ENCODE results near the gene ZSCAN5A. TPM values are rescaled to one million over a fixed set of nuclear protein-coding genes. Genes with fewer than 3 reads are reported as not detected.
"Not testable (repeated sequence)": the region's sequence is repeated elsewhere in the genome, so short reads cannot be mapped to it uniquely, and the experiment has no call there.

Gene ZSCAN5A
- total RNA-seq, 1 experiment from 2014 or later, result 17.5 TPM

GRCh38 chr19:56315077-56315828 is 614 bp upstream of the ZSCAN5A start:
- peak; percentile 98 for DNase-seq (ENCODE audit: low read depth)

DNA sequence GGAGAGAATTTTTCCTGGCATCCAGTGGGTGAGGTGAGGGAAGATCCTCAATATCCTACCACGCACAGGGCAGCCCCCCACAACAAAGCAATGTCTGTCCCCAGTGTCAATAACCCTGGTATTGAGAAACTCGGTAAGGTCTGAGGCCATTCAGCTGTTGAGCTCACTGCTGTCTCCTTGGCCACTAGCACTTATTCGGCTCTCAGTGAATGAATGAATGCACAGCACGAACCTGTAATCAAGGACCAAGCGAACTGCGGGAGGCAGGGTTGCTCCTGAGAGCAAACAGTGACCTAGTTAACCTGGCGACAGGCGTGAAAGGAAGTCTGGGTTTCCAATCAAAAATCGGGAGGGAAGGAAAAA is 640 bp downstream of the ZSCAN5A start:
- no peak for DNase-seq (ENCODE audit: low read depth)

GRCh38 chr19:56312787-56313657 is 1.6 kb downstream of the ZSCAN5A start:
- DNase-seq (ENCODE audit: low read depth), result no peak

DNA sequence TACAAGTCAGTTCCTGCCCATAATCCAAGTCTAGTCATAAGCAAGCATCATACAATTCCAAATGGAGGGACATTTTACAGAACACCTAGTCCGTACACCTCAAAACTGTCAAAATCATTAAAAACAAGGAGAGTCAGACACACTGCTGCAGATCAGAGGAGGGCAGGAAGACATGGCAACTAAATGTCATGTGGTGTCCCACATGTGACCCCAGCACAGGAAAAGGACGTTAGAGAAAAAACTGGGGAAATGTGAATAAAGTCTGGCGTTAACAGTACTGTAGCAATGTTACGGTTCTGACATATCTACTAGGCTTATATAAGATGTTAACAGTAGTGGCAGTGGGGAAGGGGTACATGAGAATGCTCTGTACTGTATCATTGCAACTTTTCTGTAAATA is 2.3 kb downstream of the ZSCAN5A start:
- DNase-seq (ENCODE audit: low read depth), result no peak

DNA sequence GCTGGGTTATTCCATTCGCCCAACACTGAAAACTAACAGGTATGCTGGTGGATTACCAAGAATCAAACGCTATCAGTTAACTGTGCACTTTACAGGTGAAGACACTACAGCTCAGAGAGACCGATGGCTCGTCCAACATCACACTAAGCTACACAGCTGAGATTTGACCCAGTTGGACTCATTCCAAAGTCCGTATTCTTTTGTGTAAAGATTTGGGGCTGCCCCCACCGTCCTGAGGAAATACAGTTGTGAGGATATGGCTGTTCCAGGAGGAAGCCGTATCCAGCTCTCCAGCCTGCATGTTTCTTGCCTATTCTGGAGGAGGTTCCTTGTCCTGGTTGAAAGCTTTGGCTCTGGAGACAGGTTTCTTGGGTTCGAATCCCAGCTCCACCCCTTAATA is 4.2 kb downstream of the ZSCAN5A start:
- no peak for DNase-seq (ENCODE audit: low read depth)

- peak; percentile 60 for DNase-seq (ENCODE audit: low read depth)
These were observed 5.0 kb downstream of the ZSCAN5A start for GRCh38 chr19:56309511-56310185.

DNA sequence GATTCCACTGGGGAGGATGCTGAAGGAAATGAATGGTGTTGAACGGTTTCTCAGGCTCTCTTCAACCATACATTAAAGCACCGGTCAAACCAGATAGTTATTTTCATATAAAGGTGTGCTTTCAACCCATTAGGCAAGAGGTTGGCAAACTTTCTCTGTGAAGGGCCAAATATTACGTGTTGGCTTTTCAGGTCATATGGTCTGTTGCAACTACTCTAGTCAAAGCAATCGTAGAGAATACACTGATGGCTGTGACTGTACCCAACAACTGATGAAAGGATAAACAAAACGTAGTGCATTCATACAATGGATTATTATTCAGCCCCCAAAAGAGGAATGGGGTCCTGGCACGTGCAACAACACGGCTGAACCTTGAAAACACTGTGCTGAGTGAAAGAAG is 5.8 kb downstream of the ZSCAN5A start:
- DNase-seq (ENCODE audit: low read depth), result no peak

DNA sequence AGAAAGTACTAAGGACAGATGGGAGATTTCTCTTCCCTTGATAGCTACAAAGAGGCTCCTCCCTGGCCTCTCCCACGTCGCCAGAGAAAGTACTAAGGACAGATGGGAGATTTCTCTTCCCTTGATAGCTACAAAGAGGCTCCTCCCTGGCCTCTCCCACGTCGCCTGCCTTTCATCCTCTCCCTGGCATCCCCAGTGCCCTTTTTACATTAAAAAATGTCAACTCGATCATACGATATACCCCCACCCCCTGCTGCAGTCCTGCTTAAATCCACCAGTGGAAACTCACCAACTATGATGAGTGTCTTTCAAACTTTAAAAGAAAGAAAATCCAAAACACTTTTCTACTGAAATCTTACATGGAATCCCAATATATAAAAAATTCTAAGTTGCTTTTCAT is 7.6 kb downstream of the ZSCAN5A start:
- not testable (repeated sequence) for DNase-seq (ENCODE audit: low read depth)

DNA sequence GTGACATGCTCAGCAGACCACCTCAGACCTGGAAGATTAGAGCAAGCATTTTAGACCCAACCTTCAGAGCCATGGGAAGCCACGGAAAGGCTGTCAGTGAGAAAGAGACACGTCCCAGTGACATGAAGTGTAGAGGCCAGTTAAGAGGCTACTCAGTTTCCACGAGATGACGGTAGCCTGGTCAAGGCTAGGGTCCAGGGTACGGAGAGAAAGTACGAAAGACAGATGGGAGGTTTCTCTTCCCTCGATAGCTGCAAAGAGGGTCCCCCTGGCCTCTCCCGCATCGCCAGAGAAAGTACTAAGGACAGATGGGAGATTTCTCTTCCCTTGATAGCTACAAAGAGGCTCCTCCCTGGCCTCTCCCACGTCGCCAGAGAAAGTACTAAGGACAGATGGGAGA is 8.6 kb downstream of the ZSCAN5A start:
- DNase-seq (ENCODE audit: low read depth), result no peak

DNA sequence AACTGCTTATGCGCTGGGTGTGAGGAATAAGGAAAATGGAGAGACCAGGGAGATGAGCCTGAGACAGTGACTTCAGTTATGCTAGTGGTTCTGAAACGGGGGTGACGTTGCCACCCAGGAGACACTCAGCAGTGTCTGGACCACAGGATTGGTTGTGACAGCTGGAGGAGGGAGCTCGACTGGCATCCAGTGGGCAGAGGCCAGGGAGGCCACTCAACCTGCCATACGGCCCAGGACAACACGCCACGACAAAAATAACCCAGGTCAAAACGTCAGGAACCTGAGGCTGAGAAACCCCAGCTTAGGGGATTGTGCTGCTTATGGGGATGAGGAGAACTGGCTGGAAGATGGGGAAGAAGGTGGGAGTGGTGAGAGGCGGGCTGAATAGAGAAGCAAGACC is 10.4 kb downstream of the ZSCAN5A start:
- no peak for DNase-seq (ENCODE audit: low read depth)

DNA sequence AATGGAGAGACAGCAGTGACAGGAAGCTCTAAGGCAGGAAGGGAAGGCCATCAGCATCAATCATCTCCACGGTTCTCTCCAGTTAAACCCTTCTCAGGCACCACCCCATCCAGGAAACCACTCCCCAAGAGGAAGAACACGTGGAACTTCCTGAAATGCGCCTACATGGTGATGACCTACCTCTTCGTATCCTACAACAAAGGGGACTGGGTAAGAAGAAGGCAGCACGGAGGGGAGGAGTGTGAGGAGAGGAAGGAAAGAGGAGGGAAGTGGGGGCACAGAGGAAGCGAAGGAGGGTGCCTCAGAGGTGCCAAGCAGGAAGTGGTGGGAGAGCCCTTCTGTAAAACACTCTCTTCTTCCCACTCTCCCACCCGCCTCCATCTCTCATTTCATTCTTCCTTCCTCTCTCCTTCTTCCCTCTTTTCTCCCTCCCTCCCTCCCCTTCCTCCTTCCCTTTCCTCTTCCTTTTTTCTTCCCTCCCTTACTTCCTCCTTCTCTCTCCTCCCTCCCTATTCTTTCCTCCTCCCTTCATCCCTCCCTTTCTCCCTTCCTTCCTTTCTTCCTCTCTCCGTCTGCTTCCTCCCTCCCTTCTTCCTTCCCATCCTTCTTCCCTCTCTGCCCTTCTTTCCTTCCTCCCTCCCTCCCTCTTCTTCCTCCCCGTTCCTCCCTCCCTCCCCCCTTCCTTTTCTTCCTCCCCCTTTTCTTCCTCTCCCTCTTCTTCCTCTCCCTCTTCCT is 12.6 kb downstream of the ZSCAN5A start:
- no peak for DNase-seq (ENCODE audit: low read depth)

DNA sequence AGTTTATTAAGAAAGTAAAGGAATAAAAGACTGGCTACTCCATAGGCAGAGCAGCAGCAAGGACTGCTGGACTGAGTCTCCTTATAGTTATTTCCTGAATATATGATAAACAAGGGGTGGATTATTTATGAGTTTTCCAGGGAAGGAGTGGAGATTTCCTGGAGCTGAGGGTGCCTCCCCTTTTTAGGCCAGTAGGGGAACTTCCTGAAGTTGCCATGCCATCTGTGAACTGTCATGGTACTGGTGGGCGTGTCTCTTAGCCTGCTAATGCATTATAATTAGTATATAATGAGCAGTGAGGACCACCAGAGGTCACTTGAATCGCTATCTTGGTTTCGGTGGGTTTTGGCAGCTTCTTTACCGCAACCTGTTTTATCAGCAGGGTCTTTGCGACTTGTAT is 13.5 kb downstream of the ZSCAN5A start:
- peak; percentile 11 for DNase-seq (ENCODE audit: low read depth)

GRCh38 chr19:56299688-56300087 is 15.0 kb downstream of the ZSCAN5A start:
- DNase-seq (ENCODE audit: low read depth), result no peak

GRCh38 chr19:56297010-56297409 is 17.6 kb downstream of the ZSCAN5A start:
- no peak for DNase-seq (ENCODE audit: low read depth)

DNA sequence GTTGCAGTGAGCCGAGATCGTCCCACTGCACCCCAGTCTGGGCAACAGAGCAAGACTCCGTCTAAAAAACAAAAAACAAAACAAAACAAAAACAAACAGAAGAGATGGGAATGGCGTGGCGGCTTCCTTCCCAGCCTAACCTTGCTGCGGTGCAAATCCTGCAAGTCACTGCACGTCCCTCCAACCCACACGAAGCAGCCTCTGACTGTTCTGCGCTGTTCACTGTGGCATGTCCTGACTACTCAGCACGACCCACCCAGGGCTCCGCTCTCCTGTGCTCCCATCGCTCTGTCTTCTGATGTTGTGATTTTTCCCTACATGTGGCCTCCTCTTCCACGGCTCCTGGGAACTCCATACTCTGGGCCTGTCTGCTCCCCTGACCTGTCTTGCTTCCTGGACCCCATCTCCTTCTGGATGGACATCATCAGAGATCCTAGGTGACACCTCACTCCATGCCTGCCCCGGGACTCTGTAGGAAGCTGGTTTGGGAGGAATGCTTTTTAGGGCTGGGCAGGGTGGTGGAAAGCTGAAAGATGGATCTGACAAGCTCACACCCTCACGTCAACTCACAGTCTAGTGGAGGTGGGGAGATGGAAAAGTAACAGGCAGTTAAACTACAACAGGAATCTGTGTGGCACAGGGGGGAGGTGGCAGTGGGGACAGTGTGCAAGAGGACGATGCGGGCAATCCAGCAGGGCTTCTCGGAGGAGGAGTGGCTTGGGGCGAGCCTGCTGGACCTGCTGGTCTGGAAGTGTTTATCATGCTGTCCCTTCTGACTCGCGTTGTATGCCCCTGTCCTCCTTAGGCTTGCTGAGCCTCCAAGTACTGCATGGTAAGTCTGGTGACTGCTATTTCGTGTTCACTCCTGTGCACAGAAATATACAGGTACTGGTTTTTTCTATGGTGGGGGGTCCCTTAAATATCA is 18.8 kb downstream of the ZSCAN5A start:
- DNase-seq (ENCODE audit: low read depth), result no peak

GRCh38 chr19:56294549-56294948 is 20.1 kb downstream of the ZSCAN5A start:
- peak; percentile 27 for DNase-seq (ENCODE audit: low read depth)

- DNase-seq (ENCODE audit: low read depth), result peak; percentile 18
These were observed 22.8 kb downstream of the ZSCAN5A start for GRCh38 chr19:56291867-56292266.

- no peak for DNase-seq (ENCODE audit: low read depth)
These were observed 24.5 kb downstream of the ZSCAN5A start for GRCh38 chr19:56290104-56290503.

- DNase-seq (ENCODE audit: low read depth), result no peak
These were observed 29.9 kb downstream of the ZSCAN5A start for GRCh38 chr19:56284746-56285145.

DNA sequence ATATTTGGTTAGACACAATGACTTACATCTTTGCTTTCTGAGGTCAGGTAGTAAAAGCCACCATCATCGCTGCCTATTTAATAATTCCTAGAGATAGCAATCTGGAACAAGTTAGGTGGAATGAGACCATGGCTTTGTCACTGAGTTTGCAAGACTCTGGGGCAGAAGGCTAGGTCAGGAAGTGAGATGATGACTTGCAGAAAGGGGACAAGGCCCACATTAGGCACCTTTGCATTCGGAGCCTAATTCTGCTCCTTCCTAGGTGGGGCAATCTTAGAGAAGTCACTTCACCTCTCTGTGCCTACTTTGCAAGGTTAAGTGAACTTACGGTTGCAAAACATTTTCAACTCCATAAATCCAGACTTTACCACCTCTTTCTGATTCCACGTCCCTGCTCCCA is 31.8 kb downstream of the ZSCAN5A start:
- DNase-seq (ENCODE audit: low read depth), result no peak
